ENCODE data around the gene CELF5. TPM values are rescaled to one million over a fixed set of nuclear protein-coding genes. Genes with fewer than 3 reads are reported as not detected.
A peak's percentile ranks its signal among the peaks of the same experiment; 100 is the strongest.

CELF5 gene
- total and polyA plus RNA-seq, 9 of the 15 experiments (the other 6 are each of a cell fraction or from before 2014, with no cell fraction given): 0.01 to 0.56 (median 0.22) TPM

GRCh38 chr19:3176715-3177501 is 47.6 kb upstream of the CELF5 start:
- POLR2A ChIA-PET: interaction anchor here (0.6 to 1.4 kb wide), 3 partner anchors 8 to 119 kb away, joined by 3 read pairs; partner anchors contain the start of gene NCLN
- TF ChIP-seq CHCHD3 (CRISPR knock-in tag; IDR thresholded peaks at IDR 0.05) (no peak), TFAP4 (CRISPR knock-in tag; IDR thresholded peaks at IDR 0.05; ENCODE audit: borderline replicate concordance) (peak; percentile 30; the same call in 1 of the 2 replicates), NEUROD1 (IDR thresholded peaks at IDR 0.05; ENCODE audit: borderline replicate concordance, low read depth, low read length, partially characterized antibody) (peak; percentile 17), SMARCA4 (IDR thresholded peaks at IDR 0.05) (peak; percentile 62), HDAC2 (IDR thresholded peaks at IDR 0.05) (peak; percentile 44; the same call in 1 of the 2 replicates), ZEB2 (IDR thresholded peaks at IDR 0.05) (peak; percentile 42; the same call in 1 of the 2 replicates), ZBTB7A (IDR thresholded peaks at IDR 0.05; ENCODE audit: borderline replicate concordance, control insufficient read depth, low read depth, low read length) (peak; percentile 79; the same call in 1 of the 2 replicates), RBFOX2 (IDR thresholded peaks at IDR 0.05; ENCODE audit: low read depth, low read length) (peak; percentile 51), LARP7 (IDR thresholded peaks at IDR 0.05) (no peak), JUND (IDR thresholded peaks at IDR 0.05; ENCODE audit: borderline replicate concordance, low read depth, low read length) (peak; percentile 80), JUND (tag; IDR thresholded peaks at IDR 0.05; ENCODE audit: borderline replicate concordance, low read depth, low read length) (peak; percentile 82; the same call in 1 of the 3 replicates), GATAD2A (IDR thresholded peaks at IDR 0.05) (0 out of 2 replicates have a peak, but pooled peaks have one; percentile 17), ZNF217 (CRISPR knock-in tag; IDR thresholded peaks at IDR 0.05) (no peak), LEF1 (IDR thresholded peaks at IDR 0.05) (0 out of 2 replicates have a peak, but pooled peaks have one; percentile 23), FOS (IDR thresholded peaks at IDR 0.05; ENCODE audit: extremely low read depth, insufficient read length) (peak; percentile 16), CTBP1 (IDR thresholded peaks at IDR 0.05; ENCODE audit: borderline replicate concordance) (peak; percentile 76), SPI1 (IDR thresholded peaks at IDR 0.05; ENCODE audit: borderline replicate concordance, low read depth, low read length) (no peak), HMGN3 (IDR thresholded peaks at IDR 0.05; ENCODE audit: borderline replicate concordance, extremely low read depth, insufficient read length, low read depth, low read length) (peak; percentile 49), NFE2 (IDR thresholded peaks at IDR 0.05; ENCODE audit: low read depth) (peak; percentile 78), PHF8 (IDR thresholded peaks at IDR 0.05; ENCODE audit: borderline replicate concordance, low read length) (peak; percentile 32; the same call in 1 of the 2 replicates)

More at GRCh38 chr19:3176715-3177501, 47.6 kb upstream of the CELF5 start:
- H3K79me2 ChIP-seq (ENCODE audit: control insufficient read depth, insufficient read depth, low read length): no peaks in the 10 kb centered on the region
- no peak overlapping the region for H3K4me3 ChIP-seq
- no peaks in the 10 kb centered on the region for H3K9me1 ChIP-seq (ENCODE audit: control insufficient read depth, insufficient read depth, low read length)
- H3K27ac ChIP-seq (ENCODE audit: extremely low read depth, low read depth, low read length): peak overlapping the region; percentile 79
- H3K27me3 ChIP-seq (ENCODE audit: control insufficient read depth in 2 of 2, insufficient read depth in 2 of 2, low read length in 2 of 2): no peaks in the 10 kb centered on the region
- H3K9ac ChIP-seq (ENCODE audit: insufficient read depth in 1 of 2, low read depth in 2 of 2, low read length in 2 of 2): peak overlapping the region; percentile 27 to 87; a peak in 3 of 4 replicates
- intact Hi-C loops (cut with micrococcal nuclease) (no loop called here), in situ Hi-C loops (cut with MboI) (no loop called here)
- ATAC-seq (peak; percentile 97), DNase-seq (ENCODE audit: extremely low read depth in 1 of 4, low spot score in 3 of 4) (peak; percentile 77 to 85 (median 80)), FAIRE-seq (peak; percentile 97)
- no TSS peak for BruUV-seq (replicated peaks)
- no peaks in the 10 kb centered on the region for H3K9me3 ChIP-seq (replicated peaks; ENCODE audit: control insufficient read depth, insufficient read depth, low read depth, low read length)
- CTCF ChIA-PET (ENCODE audit: low intra/inter-chr PET ratio): no interaction called here
- H3K4me1 ChIP-seq (replicated peaks in 1 of 2; ENCODE audit: control insufficient read depth in 2 of 2, insufficient read depth in 2 of 2, low read length in 2 of 2): peaks cover 10 to 44% of the 10 kb centered on the region in 2 experiments; a peak in 4 of 5 replicates
- WGBS (ENCODE audit: insufficient coverage, low coverage, missing lambda C conversion rate): 43% methylated on average over 9 of the region's 11 CpGs
- H3K36me3 ChIP-seq (ENCODE audit: control insufficient read depth, insufficient read depth, low read length): no peaks in the 10 kb centered on the region
- H3K4me2 ChIP-seq (ENCODE audit: insufficient read depth, low read length): peak overlapping the region; percentile 55
- H4K20me1 ChIP-seq (replicated peaks; ENCODE audit: control insufficient read depth, insufficient read depth, low read length): no peaks in the 10 kb centered on the region
- H2AFZ ChIP-seq (ENCODE audit: low read depth, low read length): peak overlapping the region; percentile 90

All from K562 (cell line).